ENCODE measurements around the gene SCNN1A.

Gene SCNN1A

DNA sequence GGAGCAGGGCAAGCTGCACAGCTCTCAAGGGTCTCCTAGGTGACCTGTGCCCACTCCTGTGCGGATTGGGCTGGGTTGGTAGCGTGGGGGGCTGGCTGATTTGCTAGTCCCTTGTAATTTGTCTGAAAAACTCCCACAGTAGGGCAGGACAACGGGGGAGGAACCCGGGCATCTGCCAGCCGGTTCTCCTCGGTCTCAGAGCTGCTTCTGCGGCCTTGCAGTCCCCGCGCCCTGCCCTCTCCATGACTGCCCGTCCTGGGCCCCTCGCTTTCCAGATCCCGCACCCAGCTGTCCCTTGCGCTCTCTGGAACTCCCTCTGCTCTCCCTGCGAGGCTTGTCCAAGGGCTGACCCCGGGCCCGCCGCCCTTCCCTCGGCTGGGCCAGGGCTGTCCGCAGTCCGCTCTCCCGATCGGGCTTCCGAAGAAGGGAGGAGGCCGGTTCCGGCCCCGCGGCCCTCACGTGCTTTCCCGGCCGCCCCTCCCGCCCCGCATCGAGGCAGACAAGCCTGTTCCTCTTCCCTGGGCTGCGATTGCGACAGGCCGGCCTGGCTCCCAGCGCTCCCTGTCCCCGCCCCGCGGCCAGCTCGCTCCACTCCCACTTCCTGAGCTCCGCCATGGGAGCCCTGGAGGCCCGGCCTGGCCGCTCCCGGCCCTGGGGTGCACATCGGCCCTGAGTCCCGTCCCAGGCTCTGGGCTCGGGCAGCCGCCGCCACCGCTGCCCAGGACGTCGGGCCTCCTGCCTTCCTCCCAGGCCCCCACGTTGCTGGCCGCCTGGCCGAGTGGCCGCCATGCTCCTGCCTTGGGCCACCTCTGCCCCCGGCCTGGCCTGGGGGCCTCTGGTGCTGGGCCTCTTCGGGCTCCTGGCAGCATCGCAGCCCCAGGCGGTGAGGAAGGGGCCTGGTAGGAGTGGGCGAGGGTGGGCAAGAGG, 8.5 kb upstream of the SCNN1A start, which contains the start of gene LTBR:
Gene LTBR, plus strand, starts transcription at position 591 of the 927 bp plus-strand sequence. Its CDS starts 197 bp downstream, at position 788.
- DNase-seq, result no peak

DNA sequence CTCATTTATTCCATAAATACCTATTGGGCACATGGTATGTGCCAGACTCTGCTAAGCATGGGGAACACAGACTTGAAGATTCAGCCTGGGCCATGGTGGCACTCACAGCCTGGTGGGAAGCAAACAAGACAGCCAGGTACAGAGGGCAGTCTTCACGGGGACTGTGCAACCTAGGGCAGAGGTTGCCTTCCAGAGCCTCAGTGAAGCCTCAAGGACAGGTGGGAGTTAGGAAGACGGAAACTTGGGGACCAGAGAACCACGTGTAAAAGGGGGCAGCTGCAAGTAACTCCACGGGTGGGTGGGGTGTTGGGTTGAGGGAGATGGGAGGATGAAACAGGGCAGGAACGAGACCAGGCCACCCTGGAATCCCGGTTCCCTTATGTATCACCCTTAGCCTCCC, 7.6 kb upstream of the SCNN1A start:
- no peak for DNase-seq

DNA sequence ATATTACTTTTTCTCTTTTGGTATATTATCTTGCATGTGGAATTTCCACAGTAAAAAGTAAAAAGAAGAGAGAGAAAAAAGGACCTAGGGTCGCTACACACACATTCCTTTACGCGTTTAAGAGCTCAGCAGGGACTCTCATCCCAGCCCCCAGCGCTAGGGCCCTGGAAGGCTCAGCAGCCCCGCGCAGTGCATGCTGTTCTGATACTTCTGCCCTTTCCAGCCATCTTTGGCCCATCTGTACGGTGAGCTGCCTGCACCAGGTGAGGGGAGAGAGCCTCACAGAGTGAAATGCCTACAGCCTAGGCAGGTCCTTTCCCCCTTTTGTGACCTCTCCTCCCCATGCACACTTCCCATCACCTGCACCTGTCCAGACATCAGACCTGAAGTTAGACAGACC, 7.0 kb upstream of the SCNN1A start:
- DNase-seq, result no peak

DNA sequence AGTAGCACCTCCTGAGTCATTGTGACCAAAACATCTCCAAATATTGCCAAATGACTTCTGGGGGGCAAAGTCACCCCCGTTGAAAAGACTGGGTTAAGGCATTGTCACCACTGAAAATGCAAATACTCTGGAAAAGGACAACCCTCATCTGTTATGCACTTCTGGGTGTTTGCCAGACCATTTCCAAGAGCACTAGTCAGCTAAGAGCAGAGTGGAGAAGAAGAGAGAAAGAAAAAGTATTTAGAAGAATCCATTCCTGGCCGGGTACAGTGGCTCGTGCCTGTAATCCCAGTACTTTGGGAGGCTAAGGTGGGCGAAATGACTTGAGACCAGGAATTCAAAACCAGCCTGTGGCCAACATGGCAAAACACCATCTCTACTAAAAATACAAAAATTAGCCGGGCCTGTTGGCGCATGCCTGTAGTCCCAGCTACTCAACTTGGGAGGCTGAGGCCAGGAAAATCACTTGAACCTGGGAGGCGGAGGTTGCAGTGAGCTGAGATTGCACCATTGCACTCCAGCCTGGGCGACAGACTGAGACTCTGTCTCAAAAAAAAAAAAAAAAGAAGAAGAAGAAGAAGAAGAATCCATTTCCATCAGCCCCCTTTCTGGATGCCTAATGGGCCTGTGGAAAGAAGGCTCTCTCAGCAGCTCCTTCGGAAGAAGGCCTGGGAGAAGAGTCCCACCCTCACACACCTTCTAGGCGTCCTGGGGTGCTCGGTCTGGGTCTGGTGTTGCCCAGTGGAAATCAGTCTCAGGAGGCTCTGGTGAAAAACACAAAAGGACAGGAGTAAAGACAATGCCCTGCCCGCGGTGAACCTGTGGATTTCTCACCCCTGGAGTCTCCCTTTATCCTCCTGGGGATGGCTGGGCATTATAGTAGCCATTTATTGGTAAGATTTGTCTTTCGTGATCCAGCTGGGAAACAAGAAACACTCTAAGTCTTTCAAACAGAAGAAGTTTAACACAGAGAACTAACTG, 5.1 kb upstream of the SCNN1A start:
- no peak for DNase-seq

DNA sequence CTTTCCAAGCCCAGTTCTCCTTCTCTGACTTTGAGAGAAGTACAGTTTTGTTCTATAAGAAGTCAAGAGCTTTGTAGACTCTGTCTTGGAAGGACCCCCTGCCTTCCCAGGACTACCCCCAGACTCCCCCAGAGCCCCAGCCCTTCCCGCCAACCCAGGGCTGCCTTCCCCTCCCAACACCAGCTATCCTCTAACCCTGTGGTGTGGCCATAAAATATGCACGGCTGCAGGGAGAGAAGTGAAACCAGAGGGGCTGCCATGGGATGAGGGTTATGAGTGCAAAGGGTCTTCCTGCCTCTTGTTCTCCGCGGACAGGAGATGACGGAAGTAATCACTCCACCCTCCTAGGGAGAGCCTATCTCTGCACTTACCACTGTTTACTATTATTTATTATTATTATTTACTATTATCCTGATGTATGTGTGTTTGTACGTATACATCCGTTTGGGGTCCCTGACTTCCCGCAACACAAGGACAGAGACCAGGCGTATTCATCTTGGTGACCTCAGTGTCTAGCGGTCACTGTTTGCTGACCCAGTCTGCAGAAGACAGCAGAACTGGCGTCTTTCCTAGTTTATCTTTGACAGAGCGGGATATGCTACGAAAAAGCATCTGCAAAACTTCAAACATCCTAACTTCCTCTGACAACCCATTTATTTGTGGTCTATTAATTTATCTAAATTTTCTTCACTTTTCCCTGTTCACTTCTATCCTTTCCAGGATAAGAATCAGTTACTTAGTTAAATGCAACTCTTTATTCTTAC, 3.5 kb upstream of the SCNN1A start:
- no peak for DNase-seq

DNA sequence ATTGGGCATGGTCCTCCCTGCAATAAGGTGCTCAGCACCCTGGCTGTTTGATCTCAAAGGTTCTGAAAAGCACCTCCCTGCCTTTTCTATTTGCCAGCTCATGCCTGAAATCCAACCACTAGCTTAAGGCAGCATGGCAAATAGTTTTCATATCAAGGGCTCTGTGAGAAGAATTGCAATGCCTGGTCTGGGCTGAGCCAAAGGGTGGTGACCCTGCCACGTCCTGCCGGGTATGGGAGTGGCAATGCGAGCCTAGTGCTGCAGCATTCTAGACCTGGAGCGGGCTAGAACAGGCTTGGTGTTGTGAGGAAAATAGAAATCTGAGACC, 2.3 kb upstream of the SCNN1A start:
- DNase-seq, result no peak

DNA sequence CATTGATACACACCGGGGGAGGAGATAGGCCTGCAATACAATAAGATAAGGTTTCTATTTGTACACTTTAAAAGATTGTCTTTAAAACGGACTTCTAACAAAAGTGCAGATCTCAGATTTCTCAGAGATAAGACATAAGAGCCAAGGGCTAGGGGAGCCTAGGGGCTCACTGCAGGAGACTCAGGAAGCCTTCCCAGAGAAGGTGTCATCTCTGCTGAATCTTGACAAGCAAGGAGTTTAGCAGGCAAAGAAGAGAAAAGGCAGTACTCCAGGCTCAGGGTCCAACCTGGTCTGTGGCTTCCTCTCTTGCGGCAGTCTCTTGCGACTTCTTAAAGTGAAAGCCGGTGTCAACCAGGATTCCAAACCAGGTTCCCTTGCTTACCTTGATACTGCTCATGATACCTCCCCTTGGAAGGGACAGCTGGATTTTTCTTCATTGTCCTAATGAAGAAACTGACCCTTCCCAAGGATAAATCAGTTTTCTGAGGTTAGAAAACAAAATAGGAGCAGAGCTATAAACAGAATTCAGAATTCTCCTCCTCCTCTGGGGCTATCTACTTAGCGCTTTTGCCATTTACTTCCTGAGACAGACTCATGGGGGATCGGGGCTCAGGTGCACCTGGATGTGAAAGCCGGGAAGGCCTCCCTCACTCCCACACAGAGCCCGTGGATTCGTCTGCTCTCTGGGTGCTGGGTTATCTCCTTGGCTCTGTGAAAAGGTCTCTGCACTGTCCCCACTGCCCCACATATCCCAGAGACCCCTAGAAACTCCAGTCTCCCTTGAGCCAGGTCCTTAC, 1.7 kb upstream of the SCNN1A start:
- no peak for DNase-seq

DNA sequence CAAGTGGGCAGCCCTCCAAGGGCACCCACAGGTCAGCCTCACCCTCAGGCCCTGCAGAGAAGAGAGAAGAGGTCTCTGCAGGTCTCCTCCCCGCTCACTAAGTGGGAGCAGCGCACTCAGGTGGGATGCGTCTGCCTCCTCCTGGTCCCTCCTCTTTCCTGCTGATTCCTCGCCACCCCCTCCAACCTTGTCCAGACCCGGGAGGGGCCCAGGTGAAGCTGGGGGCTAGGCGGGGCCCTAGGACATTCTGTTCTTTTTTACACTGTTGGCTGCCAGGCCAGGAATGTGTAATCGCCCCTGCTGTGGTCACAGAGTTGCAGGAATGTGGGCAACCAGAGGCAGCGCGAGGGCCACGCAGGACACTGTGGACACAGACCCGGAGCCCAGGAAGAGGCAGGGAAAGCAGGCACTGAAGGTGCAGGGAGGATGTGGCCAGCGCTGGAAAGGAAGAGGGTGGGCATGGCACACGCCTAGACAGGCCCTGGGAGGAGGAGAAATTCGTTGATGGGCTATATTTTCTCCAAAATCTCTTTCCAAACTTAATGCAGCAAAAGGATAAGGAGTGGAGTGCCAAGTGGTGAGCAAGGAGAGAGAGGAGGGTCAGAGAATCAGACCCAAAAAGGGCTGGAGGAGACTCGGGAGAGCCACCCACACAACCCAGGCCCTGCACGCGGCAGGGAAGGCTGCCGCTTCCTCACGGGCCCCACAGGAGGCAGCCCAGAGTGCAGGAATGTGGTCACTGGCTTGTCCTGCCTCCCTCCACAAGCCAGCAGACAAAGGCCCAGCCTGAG, 911 bp upstream of the SCNN1A start:
- DNase-seq, result no peak

DNA sequence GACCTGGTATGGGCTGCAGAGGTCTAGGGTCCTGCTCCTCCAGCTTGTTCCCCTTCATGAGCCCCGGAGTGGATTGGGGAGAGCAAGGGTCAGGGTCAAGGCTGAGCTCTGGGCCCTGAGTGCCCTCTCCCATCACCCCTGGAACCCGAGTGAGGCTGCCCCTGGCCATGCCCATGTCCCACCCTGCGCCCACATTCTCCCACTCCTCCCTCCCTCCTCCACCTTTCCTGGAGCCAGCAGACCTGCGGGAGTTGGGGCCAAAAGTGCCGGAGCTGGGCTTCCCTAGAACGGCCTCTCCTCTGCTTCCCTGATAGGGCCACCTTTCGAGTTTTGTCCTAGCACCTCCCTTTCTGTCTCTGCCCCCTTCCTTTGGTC, 590 bp downstream of the SCNN1A start:
- no peak for DNase-seq

DNA sequence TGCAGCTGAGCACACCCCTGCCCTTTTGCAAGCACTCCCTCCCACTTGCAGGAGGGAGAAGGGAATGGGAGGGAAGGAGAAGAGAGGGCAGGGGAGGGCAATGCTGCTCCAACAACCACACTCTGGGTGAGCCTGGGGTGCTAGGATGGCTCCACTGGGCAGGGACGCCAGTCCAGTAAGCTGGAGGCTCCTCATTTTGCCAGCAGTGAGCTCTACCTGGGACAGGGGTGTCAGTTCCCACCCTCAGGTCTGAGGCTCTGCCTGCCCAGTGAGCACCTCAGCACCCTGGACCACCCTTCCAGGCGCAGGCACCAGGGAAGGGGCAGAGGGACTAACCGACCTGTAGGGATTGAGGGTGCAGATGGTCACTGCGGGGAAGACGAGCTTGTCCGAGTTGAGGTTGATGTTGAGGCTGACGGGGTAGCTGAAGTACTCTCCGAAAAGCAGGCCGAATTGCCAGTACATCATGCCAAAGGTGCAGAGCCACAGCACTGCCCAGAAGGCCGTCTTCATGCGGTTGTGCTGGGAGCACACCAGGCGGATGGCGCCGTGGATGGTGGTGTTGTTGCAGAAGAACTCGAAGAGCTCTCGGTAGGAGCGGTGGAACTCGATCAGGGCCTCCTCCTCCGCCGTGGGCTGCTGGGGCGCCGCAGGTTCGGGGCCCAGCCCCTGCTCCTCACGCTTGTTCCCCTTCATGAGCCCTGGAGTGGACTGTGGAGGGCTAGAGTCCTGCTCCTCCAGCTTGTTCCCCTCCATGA, 1.2 kb downstream of the SCNN1A start:
- no peak for DNase-seq

DNA sequence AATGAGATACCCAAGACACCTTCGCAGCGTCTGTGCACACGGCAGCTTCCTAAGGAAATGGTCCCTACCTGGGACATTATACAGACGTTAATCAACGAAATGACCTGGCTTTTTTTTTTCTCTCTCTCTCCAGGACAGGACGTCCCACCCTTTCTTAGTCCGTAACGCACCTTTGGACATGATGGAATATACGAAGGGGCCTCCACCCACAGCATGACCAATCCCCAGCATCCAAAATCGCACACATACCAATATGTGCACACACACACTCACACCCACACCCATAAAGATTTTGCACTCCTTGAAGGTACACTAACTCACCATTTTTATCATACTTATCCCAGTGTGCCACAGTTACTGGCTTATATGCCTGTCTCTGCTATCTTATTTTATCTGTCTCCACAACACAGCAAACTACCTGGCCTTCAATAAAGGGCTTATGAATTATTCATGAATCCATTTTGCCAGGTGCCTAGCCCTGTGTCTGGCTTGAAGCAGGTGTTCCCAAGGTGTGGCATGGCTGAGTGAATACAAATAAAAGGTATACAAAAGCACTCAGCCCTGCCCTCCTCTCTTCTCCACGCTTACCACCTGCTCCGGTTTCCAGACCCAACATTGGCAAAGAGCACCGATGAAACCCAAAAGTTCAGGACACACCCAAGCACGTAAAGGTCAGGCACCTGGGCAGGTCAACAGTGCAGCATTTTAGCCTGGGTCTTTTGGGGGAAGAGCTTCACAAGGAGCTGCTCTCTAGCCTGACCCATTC, 2.2 kb downstream of the SCNN1A start:
- DNase-seq, result no peak

DNA sequence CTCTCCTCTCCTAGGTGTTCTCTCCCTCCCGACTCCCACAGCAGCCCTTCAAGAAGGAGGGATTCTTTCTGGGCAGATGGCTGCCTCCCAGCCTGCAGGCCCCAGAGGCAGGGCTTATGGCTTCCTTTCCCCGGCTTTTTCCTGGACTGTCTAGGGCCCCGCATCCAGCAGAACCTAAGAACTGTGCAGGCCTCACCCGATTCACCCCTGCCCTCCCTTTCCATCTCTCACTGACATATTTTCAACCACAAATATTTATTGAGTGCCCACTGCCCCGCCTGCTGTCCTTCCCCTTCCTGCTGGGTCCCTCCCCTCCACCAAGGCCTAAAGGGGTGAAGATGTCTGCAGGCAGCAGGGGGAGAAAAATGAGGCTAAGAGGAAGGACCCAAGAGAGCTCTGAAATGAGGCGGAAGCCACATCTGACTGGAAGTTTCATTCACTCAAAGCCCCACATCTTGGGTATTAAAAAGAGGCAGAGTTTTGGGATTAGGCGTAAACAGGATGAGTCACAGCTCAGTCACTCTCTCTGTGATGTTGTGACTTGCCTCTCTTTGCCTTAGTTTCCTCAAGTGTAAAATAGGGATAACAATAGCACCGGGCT, 2.9 kb downstream of the SCNN1A start:
- DNase-seq, result no peak

DNA sequence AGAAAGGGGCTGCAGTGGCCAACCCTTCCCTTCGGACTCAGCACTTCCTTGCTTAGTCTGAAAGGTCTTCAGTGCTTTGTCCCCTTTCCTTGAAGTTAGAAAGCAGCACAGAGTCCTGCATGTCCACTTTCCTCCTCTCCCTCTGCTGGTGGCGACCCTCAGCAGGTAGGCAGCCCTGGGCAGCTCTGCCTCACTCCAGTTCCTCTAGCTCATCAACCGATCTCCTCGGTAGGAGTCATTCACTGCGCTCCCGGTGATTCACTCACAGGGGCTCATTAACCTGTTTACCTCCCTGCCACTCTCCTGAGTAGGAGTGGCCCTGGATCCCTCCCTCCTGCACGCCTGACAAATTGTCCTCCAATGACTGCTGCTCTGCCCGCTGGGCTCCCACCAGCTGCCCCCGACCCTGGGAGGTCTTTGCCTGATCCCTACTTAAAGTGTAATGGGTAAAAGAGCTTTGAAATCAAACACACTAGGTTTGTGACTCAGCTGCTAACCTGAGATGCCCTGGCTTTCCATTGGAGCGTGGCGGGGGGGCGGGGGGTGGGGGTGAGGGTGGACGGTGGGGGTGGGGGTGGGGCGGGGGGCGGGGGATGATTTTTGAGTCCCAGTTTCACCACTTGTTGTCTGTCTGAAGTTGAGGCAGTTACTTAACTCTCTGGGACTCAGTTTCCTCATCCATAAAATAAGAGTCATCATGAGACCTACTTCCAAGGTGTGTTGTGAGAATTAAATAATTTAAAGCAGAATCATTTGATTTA, 4.2 kb downstream of the SCNN1A start:
- no peak for DNase-seq

DNA sequence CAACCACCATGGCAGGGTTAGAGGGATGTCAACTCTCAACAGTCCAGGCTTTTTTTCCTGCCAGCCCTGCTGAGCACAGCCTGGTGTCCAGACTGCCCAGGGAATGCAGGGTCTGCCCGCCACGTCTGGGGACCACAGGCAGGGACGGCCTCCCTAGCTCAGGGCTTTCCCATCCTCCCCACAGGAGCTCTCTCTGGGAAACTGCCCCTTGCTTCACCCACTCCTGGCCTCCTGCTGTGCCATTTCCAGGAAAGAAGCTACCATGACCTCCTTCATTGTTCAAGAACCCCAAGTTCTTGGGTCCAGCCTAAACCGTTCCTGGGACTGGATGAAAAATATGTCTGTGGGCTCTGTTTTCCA, 4.8 kb downstream of the SCNN1A start:
- DNase-seq, result no peak

DNA sequence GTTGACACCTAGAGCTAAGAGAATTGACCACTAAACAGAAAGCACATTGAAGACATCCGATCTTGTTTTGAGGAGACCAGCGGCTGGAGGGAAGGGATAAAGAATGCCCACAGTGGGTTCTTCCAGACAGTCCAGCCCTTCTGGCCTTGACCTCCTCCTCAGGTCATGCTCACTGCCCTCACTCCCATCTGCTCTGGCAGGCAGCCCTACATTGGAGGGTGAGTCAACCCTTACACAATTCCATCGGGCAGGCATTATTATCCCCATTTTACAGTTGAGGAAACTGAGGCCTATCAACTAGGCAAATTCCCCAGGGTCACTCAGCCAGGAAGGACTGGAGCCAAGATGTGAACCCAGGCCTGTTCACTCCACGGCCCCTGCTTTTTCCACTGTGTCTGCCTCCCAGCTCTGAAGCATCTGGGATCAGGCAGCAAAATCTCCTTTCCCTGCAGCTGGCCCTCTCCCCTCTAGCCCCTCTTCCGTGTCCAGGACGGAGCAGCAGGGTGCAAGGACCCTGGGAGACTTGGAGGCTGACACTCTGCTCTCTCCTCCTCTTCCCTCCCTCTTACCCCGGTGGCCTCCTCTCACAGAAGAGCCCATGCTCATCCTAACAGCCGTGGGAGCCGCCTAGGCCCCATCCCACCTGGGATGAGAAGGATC, 5.3 kb downstream of the SCNN1A start:
- DNase-seq, result no peak

DNA sequence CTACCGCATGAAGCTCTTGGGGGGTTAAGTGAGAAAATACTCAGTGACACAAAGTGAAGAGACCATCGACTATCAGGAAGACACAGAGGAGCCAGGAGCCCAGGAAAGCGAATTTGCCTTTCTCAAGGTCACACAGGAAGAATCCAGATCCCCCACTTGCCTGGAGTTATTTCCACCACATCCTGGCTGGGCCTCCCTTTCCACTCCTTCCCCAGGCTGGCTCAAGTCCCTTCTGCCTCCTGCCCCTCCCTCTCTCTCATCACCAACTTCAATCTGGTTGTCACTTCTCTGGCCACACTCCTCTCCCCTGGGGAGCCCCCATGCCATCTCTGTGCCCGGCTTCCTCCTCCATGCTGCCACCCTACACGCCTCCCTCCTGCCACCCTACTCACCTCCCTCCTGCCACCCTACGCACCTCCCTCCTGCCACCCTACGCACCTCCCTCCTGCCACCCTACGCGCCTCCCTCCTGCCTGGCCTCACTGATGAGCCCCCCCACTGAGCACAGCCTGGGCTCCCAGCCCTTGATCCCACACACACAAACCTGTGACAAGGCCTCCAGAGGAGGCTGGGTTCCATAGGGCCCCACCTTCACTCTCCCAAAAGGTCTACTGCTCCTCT, 6.3 kb downstream of the SCNN1A start:
- DNase-seq, result no peak

Measured in activated CD4-positive, alpha-beta T cell treated with anti-CD3 and anti-CD28 coated beads for 1 hour (primary cell).